ENCODE data around the gene DUOXA1.

Gene DUOXA1

GRCh38 chr15:45129651-45130129 lies at the start of gene DUOXA1, which contains the start of gene DUOX1:
TSS of gene DUOXA1 (minus strand) at chr15:45129879. CDS start at chr15:45123014, 6,865 bp downstream.
TSS of gene DUOX1 (plus strand) at chr15:45129994. CDS start at chr15:45131967, 1,973 bp downstream.
- DNase-seq, result no peak

- no peak for DNase-seq
These were observed 47.6 kb upstream of the DUOXA1 start for GRCh38 chr15:45177285-45177684.

DNA sequence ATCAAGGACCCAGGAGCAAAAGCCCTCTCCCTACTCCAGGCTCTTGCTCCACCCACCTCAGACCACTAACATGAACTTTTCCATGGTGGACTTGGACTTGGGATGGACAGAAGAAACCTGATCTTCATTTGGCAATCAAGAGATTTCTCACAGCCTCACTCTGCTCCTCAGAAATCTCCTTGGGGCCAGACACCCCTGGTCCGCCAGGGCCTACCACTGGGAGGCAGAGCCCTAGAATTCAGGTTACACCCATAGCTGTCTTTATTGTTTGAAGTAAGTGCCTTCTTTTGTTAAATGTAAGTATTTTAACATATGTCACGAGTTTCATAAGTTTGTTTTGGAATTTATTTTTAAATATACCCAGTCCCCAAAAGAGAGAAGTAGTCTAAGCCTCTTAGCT lies 44.9 kb upstream of the DUOXA1 start:
- no peak for DNase-seq

DNA sequence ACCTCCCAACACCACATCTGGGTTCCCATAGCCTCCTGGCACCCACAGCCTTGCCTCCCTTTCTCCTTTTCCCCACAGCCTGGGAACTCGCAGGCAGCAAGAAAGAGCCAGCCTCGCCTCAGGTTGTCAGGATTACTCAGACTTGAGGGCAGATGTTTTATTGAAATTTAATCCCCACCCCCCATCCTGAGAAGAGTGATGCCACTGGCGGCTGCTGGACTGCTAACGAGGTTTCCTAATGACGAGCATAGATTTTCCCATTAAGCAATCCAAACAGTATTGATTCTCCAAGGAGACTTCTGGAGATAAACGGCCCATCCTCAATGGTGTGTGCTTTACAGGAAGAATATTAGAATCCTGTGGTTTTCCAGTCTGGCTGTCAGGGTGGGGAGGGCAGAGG lies 44.4 kb upstream of the DUOXA1 start:
- DNase-seq, result no peak

- DNase-seq, result no peak
These were observed 42.2 kb upstream of the DUOXA1 start for GRCh38 chr15:45171912-45172311.

- DNase-seq, result no peak
These were observed 40.2 kb upstream of the DUOXA1 start for GRCh38 chr15:45169608-45170480.

- DNase-seq, result no peak
These were observed 39.3 kb upstream of the DUOXA1 start for GRCh38 chr15:45168751-45169551.

DNA sequence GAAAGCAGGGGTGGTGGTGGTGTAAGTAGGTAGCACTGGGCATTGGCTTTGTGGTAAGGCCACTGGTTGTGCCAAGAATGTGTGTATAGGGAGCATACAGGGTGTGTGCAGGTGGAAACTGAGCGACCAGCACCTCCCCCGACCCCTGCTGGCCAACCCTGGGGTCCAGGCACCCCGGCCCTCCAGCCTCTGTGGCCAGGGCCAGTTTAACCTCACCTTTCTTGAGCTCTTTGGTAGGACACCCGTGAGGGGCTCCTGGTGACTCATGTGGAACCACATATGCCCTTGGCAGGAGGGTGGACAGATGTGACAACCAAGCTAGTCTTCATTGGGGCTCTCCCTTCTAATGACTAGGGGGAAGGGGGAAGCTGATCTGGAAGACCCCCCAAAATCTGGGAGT lies 38.6 kb upstream of the DUOXA1 start:
- no peak for DNase-seq

DNA sequence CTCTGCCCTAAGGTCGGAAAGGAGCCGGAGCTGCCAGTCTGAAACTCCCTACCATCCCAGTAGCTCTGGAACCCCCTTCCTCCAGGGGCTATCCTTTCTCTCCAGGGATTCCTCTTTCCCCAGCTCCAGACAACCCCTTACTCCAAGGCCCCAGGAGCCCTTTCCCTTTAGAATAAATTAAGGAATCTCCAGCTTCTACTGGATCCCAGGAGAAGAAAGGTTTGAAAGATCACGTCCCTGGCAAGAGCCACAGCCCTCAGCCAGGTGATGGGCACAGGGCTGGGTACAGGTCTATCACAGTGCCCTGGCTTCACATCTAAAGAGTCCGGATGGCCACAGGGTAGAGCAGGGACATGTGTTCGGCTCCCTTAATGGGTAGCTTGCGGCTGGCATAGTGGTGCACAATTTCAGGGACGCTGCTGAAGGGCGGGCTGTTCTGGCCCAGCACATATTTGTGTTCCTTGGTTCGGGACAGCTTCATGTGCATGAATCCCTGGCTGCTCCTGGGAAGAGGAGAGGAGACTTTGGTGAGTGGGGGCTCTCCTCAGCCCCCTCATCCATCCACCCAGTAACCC lies 38.0 kb upstream of the DUOXA1 start:
- no peak for DNase-seq

- peak; percentile 48 for DNase-seq
These were observed 37.4 kb upstream of the DUOXA1 start for GRCh38 chr15:45166834-45167630.

- DNase-seq, result no peak
These were observed 35.9 kb upstream of the DUOXA1 start for GRCh38 chr15:45165536-45165935.

- DNase-seq, result no peak
These were observed 35.2 kb upstream of the DUOXA1 start for GRCh38 chr15:45164914-45165313.

GRCh38 chr15:45163508-45163856 lies 33.8 kb upstream of the DUOXA1 start:
- DNase-seq, result no peak

- peak; percentile 40 for DNase-seq
These were observed 33.3 kb upstream of the DUOXA1 start for GRCh38 chr15:45162771-45163507.

GRCh38 chr15:45161666-45162065 lies 32.0 kb upstream of the DUOXA1 start:
- DNase-seq, result no peak

- DNase-seq, result no peak
These were observed 28.3 kb upstream of the DUOXA1 start for GRCh38 chr15:45157974-45158373.

DNA sequence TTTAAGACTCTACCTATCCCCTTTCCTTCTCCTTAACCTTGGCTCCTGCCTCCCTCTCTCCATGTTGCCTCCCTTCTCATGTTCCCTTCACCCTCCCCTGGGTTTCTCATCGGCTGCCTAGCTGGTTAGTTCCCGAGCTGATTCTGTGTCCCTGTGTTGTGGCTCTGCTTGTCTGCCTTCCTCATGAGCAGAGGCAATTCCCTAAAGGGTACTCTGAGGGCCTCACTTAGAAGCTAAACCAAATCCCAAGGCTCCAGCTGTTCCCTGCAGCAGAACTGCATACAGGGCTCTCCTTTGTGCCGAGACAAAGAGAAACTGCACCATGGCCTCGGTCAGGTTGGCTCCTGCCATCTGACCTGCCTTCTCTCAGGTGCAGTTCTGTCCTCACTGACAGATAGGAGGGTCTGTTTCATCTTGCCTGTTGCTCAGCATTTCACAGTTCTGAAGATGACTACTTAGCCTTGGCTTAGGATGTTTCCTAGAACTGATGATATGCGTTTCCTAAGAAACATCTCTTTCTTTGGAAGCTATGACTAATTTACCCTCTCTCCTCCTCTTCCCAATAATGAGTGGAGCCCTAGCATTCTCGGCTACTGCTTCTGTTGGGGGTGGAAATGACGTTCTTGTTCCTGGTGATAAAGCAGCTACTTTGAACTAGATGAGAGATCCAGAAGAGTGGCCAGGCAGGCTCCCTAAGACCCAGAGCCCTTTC lies 27.2 kb upstream of the DUOXA1 start:
- DNase-seq, result no peak

DNA sequence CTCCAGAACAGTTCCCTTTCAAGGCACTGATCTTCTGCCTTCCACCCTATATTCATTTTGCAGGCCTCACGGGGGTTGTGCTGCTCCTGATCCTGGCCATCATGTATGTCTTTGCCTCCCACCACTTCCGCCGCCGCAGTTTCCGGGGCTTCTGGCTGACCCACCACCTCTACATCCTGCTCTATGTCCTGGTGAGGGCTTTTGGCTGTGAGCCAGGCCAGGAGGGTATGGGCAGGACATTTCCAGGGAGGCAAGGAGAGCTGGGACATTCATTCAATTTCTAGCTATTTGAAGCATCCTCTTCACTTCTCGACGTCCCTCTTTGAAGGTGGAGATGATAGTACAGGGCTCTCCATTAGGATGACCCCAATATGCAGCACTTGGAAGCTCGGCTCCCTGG lies 26.1 kb upstream of the DUOXA1 start:
- DNase-seq, result no peak

GRCh38 chr15:45151998-45152828 lies 22.5 kb upstream of the DUOXA1 start:
- no peak for DNase-seq

- DNase-seq, result no peak
These were observed 21.3 kb upstream of the DUOXA1 start for GRCh38 chr15:45150997-45151396.
